22Rv1 (cell line): ENCODE results near the gene BNC2.

Source experiments
- H3K27ac ChIP-seq: fragments of 450-650 bp; 2 replicates; pipeline ENCODE4 v1.5.1; 2017
- ZFX ChIP-seq: fragments of 450-650 bp; IDR thresholded peaks from 2 replicates; pipeline ENCODE4 v1.6.1; 2017; ENCODE audit warnings: antibody characterized with exemption, borderline replicate concordance
- TF ChIP-seq, protein P1 (sequence below): fragments of 450-650 bp; IDR thresholded peaks from 2 replicates; pipeline ENCODE4 v1.5.1; 2017; ENCODE audit warnings: mild to moderate bottlenecking

Gene BNC2

DNA sequence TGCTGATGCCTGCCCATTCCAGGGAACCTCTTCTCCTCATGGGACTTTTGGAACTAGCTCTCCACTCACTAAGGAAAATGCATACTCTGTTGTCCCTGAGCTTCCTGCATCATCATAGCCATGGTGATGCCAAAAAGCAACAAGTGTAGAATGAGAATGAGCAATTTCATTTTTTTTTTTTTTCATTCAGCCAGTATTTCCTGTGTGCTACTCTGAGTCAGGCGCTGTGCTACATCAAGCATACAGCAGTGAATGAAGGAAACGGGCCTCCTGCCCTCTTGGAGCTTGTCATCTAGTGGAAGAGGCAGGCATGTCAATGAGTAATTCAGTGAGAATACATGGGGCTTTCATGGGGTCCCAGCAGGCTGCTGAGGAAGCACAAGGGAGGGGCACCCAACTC lies 483.1 kb downstream of the BNC2 start:
- H3K27ac ChIP-seq = no peak overlapping the region
- no peak for TF ChIP-seq ZFX
- TF ChIP-seq, protein P1, sequence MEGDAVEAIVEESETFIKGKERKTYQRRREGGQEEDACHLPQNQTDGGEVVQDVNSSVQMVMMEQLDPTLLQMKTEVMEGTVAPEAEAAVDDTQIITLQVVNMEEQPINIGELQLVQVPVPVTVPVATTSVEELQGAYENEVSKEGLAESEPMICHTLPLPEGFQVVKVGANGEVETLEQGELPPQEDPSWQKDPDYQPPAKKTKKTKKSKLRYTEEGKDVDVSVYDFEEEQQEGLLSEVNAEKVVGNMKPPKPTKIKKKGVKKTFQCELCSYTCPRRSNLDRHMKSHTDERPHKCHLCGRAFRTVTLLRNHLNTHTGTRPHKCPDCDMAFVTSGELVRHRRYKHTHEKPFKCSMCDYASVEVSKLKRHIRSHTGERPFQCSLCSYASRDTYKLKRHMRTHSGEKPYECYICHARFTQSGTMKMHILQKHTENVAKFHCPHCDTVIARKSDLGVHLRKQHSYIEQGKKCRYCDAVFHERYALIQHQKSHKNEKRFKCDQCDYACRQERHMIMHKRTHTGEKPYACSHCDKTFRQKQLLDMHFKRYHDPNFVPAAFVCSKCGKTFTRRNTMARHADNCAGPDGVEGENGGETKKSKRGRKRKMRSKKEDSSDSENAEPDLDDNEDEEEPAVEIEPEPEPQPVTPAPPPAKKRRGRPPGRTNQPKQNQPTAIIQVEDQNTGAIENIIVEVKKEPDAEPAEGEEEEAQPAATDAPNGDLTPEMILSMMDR = no peak

DNA sequence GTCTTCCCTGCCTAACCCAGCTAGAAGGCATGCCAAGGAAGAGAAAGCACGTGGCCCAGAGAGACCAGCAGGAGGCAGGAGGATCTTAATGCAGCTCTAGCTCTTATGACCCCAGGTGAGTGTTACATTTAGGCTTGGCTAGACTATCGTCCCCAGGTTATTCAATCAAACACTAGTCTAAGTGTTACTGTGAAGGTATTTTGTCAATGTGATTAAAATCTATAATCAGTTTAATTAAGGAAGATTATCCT lies 483.7 kb downstream of the BNC2 start:
- H3K27ac ChIP-seq = no peak overlapping the region
- TF ChIP-seq ZFX = no peak
- TF ChIP-seq, protein P1 = no peak

DNA sequence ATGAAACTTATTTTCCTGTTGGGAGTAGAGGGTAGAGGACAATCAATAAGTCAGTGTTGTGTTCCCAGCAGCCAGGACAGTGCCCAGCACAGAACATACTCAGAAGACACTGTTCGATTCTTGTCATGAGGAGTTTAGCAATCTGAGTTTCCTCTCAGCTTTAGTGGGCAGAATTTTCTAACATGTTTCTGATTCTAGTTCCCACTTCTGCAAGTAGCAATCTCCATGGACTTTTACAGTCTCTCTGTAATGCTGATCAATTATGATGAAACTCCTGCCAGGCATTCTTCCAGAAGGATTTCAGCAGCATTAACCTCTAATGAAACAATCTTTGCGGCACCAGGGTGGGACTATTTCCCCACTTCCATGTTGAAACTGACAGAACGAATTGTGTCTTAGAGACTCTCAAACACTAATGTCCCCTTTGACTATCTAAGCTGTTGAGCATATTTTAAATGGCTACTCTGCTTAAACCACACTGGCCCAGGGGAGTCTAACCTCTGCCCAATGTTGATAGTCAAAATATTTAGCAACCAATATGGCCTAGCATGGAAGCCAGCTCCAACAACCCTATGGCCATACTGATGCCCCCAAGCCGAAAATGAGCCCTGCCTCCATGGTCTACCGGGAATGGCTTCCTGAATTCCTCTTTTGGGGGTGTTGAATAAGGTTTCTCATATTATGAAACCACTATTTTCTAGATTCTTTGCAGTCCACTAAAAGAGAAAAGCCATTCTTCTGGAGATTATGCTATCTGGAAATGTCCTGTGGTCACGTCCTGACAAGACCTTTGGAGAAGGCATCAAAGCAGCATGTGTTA lies 484.3 kb downstream of the BNC2 start:
- no peak overlapping the region for H3K27ac ChIP-seq
- no peak for TF ChIP-seq ZFX
- TF ChIP-seq, protein P1 = no peak

DNA sequence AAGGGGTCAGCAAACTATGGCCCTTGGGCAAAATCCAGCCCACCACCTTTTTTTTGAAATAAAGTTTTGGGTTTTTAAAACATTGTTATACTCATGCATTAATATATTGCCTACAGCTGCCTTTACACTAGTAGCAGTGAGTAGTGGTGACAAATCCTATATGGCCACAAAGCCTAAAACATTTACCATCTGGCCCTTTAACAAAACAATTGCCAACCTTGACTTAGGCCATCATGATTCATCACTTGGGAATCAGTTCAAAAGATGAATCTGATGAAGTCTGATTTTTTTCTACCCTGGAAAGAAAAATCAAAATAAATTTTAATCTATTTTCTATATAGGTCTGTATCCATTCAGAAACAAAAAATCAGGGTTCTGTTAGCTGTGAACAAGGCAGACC lies 484.9 kb downstream of the BNC2 start:
- TF ChIP-seq ZFX = no peak
- TF ChIP-seq, protein P1 = no peak
- no peak overlapping the region for H3K27ac ChIP-seq

DNA sequence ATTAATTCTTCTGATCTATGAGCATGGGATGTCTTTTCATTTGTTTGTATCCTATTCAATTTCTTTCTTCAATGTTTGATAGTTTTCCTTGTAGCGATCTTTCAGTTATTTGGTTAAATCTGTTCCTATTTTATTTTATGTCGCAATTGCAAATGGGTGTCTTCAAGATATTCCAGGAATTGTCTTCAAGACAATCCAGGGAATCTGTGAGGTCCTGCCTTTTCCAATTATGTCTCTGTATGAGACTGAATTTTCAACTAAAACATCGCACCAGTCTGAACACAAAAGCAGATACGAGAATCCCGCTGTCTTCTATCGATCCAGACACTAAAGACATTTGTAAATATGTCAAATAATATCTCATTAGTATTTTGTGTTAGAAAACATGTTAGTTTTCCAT lies 485.5 kb downstream of the BNC2 start:
- TF ChIP-seq, protein P1 = no peak
- no peak for TF ChIP-seq ZFX
- no peak overlapping the region for H3K27ac ChIP-seq

DNA sequence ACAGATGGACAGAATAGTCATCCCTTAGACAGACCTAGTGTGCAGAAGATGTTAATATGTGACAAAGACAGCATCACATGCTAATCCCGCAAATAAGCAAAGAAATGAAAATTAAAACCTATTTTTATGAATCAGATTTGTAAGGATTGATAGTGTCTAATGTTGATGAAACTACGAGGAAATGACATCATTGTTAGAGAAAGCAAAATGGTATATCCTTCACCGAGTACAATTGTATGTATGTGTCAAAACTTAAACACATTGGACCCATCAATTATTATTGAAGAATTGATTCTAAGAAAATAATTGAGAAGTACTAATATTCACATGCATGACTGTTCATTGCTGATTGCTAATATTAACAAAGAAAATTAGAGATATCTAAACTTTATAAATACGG lies 493.2 kb downstream of the BNC2 start:
- no peak overlapping the region for H3K27ac ChIP-seq
- TF ChIP-seq, protein P1 = no peak
- TF ChIP-seq ZFX = no peak

DNA sequence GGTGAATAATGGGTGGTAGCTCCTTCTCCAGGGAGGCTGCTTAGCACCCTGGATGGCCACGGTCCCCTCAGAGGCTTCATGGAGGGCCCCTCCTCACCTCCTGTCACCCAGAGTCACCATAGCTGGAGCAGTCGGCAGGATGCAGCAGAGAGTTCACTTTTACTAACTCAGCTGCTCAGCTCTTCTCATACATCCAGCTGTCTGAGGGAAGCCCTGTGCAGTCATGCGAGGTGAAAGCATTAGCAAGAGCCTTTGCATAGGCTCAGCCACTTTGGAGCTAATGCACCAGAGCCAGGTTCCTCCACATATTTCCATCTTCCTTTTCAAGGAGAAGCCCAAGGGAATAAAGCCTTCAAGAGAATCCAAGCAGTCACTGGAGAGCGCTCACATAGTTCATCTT lies 499.2 kb downstream of the BNC2 start:
- TF ChIP-seq, protein P1 = no peak
- TF ChIP-seq ZFX = no peak

More for the DNA sequence above, 499.2 kb downstream of the BNC2 start:
- H3K27ac ChIP-seq = no peak overlapping the region
